ENCODE measurements around the gene RREB1. TPM values are rescaled to one million over a fixed set of nuclear protein-coding genes. Genes with fewer than 3 reads are reported as not detected.

The RREB1 gene
- total RNA-seq, 1 experiment from 2014 or later, result 38.4 TPM

DNA sequence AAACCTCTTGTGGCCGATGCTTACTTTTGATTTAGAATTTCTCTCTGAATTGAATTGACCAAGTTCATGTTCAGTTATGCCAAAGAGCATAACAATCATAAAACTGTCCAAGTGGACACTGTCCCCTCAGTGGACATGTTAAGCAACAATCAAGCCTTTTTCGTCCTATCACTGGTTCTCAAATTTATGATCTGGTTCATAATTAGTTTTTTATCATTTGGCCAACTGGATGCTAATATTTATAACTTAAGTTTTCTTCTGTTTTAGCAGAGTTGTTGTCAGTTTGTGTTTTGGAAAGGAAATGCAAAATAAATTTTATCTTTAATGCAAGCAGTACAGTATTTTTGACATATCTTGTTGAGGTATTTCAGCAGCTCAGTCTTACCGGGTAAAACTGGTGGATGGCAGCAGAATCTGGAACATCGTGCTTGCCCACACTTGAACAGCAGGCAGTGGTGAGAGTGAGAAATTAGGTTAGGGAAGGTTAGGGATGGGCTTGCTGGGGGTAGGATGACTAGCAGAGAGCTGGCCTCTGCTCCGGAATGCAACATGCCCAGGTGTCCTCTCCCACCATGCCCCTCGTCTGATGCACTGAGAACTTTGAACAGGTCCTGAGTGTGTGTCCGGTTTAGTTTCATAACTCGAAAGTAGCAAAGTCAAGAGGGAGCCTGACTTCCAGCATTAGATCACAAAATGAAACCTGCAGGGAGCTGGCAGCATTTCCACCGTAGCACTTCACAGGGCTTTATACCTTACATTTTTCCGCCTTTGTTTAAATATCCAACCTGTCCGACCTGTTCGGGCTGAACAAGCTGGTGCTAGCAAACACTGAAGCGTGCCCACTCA lies 93.1 kb downstream of the RREB1 start:
- intact Hi-C loops (cut with micrococcal nuclease; ENCODE audit: unreplicated experiment), result no loop called here
- no peak for TF ChIP-seq CTCF (IDR thresholded peaks at IDR 0.05; ENCODE audit: unreplicated experiment)
- Mint-ChIP-seq H3K36me3 (ENCODE audit: insufficient read depth, unreplicated experiment) (peaks cover 10% of the 10 kb centered on the region), H3K27me3 (ENCODE audit: unreplicated experiment) (no peaks in the 10 kb centered on the region), H3K4me3 (ENCODE audit: low read depth, unreplicated experiment) (peak overlapping the region; percentile 36), H3K9me3 (ENCODE audit: low read depth, unreplicated experiment) (no peaks in the 10 kb centered on the region), H3K4me1 (ENCODE audit: low read depth, unreplicated experiment) (peaks cover 18% of the 10 kb centered on the region), H3K27ac (ENCODE audit: unreplicated experiment) (no peak overlapping the region)
- peak; percentile 62 for DNase-seq
- no TSS peak for BruUV-seq (replicated peaks)
- CTCF ChIA-PET, result interaction anchor here (0.6 to 1.1 kb wide), 3 partner anchors 10 to 54 kb away, joined by 3 read pairs; no protein-coding TSS in a partner anchor

DNA sequence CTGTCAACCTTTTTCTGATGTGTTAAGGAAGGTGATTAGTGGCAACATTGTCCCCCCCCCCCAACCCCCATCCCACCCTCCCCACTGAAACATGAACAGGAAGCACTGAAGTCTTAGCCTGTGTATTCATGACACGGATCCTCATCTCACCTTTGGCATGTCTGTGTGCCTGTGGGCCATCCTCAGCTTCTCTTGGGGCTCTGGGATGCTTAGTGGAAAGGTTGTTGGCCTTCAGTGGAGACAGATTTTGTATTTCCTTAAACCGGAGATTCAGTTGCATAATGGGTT lies 93.6 kb downstream of the RREB1 start:
- peak overlapping the region; percentile 36 for H3K4me3 Mint-ChIP-seq (ENCODE audit: low read depth, unreplicated experiment)
- CTCF ChIA-PET, result interaction anchor here (0.6 to 1.1 kb wide), 2 partner anchors 29 to 55 kb away, joined by 3 read pairs; no protein-coding TSS in a partner anchor
- H3K27me3 Mint-ChIP-seq (ENCODE audit: unreplicated experiment), result no peaks in the 10 kb centered on the region
- DNase-seq, result no peak
- no peak overlapping the region for H3K27ac Mint-ChIP-seq (ENCODE audit: unreplicated experiment)
- no peak for TF ChIP-seq CTCF (IDR thresholded peaks at IDR 0.05; ENCODE audit: unreplicated experiment)
- intact Hi-C loops (cut with micrococcal nuclease; ENCODE audit: unreplicated experiment), result no loop called here
- no TSS peak for BruUV-seq (replicated peaks)
- H3K4me1 Mint-ChIP-seq (ENCODE audit: low read depth, unreplicated experiment), result peaks cover 18% of the 10 kb centered on the region
- peaks cover 5% of the 10 kb centered on the region for H3K36me3 Mint-ChIP-seq (ENCODE audit: insufficient read depth, unreplicated experiment)
- no peaks in the 10 kb centered on the region for H3K9me3 Mint-ChIP-seq (ENCODE audit: low read depth, unreplicated experiment)

GRCh38 chr6:7201732-7202541 lies 94.2 kb downstream of the RREB1 start:
- peaks cover 18% of the 10 kb centered on the region for H3K4me1 Mint-ChIP-seq (ENCODE audit: low read depth, unreplicated experiment)
- intact Hi-C loops (cut with micrococcal nuclease; ENCODE audit: unreplicated experiment), result no loop called here
- BruUV-seq (replicated peaks), result no TSS peak
- no peaks in the 10 kb centered on the region for H3K27me3 Mint-ChIP-seq (ENCODE audit: unreplicated experiment)
- DNase-seq, result no peak
- H3K4me3 Mint-ChIP-seq (ENCODE audit: low read depth, unreplicated experiment), result no peak overlapping the region
- no peaks in the 10 kb centered on the region for H3K9me3 Mint-ChIP-seq (ENCODE audit: low read depth, unreplicated experiment)
- H3K36me3 Mint-ChIP-seq (ENCODE audit: insufficient read depth, unreplicated experiment), result peaks cover 5% of the 10 kb centered on the region
- H3K27ac Mint-ChIP-seq (ENCODE audit: unreplicated experiment), result no peak overlapping the region
- CTCF ChIA-PET, result interaction anchor here (0.6 to 1.1 kb wide), 2 partner anchors 30 to 55 kb away, joined by 3 read pairs; no protein-coding TSS in a partner anchor
- no peak for TF ChIP-seq CTCF (IDR thresholded peaks at IDR 0.05; ENCODE audit: unreplicated experiment)

- H3K27ac Mint-ChIP-seq (ENCODE audit: unreplicated experiment), result no peak overlapping the region
- no peak for DNase-seq
- CTCF ChIA-PET, result no interaction called here
- H3K27me3 Mint-ChIP-seq (ENCODE audit: unreplicated experiment), result no peaks in the 10 kb centered on the region
- BruUV-seq (replicated peaks), result no TSS peak
- H3K4me1 Mint-ChIP-seq (ENCODE audit: low read depth, unreplicated experiment), result peaks cover 18% of the 10 kb centered on the region
- intact Hi-C loops (cut with micrococcal nuclease; ENCODE audit: unreplicated experiment), result no loop called here
- no peaks in the 10 kb centered on the region for H3K9me3 Mint-ChIP-seq (ENCODE audit: low read depth, unreplicated experiment)
- no peak for TF ChIP-seq CTCF (IDR thresholded peaks at IDR 0.05; ENCODE audit: unreplicated experiment)
- H3K36me3 Mint-ChIP-seq (ENCODE audit: insufficient read depth, unreplicated experiment), result peaks cover 5% of the 10 kb centered on the region
- H3K4me3 Mint-ChIP-seq (ENCODE audit: low read depth, unreplicated experiment), result no peak overlapping the region
Measured at GRCh38 chr6:7202950-7203349, 95.2 kb downstream of the RREB1 start.

All from Calu3 (cell line).